Measurements from ENCODE around the gene PDSS2.

GRCh38 chr6:107171513-107171912 is 287.9 kb downstream of the PDSS2 start:
- TF ChIP-seq CTCF (IDR thresholded peaks at IDR 0.05) = no peak
- TF ChIP-seq POLR2AphosphoS5 (IDR thresholded peaks at IDR 0.05; ENCODE audit: low read depth, low read length) = no peak
- TF ChIP-seq RCOR1 (IDR thresholded peaks at IDR 0.05; ENCODE audit: low read length) = no peak
